NCI-H82 treated with DMSO at 0.1 percent for 48 hours (cell line): Measurements from ENCODE around the gene HSPB2.
"Not testable (repeated sequence)": the region's sequence is repeated elsewhere in the genome, so short reads cannot be mapped to it uniquely, and the experiment has no call there.

Source experiments
- DNase-seq: peaks from one replicate; lab custom pipeline; 2025; ENCODE audit not compliant: unreplicated experiment; lab: John Stamatoyannopoulos, UW

Gene HSPB2, protein sequence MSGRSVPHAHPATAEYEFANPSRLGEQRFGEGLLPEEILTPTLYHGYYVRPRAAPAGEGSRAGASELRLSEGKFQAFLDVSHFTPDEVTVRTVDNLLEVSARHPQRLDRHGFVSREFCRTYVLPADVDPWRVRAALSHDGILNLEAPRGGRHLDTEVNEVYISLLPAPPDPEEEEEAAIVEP

DNA sequence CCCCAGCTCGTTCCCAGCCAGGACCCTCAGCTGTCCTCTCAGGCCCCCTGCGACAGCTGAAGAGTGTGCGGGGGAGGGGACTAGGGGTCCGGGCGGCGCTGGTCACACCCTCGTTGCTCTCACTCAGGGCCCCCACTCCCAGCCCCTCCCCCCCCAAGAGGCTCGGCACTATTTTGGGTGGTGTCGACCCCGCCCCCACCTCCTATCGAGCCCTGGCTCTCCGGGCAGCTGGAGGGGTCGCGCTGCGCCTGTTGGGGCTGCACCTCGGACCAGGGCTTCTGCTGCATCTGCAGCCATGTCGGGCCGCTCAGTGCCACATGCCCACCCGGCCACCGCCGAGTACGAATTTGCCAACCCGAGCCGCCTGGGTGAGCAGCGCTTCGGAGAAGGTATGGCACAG, at the start of gene HSPB2:
Gene HSPB2, plus strand, starts transcription at position 200 of the 400 bp plus-strand sequence. Its CDS starts 96 bp downstream, at position 296.
- DNase-seq, result no peak

DNA sequence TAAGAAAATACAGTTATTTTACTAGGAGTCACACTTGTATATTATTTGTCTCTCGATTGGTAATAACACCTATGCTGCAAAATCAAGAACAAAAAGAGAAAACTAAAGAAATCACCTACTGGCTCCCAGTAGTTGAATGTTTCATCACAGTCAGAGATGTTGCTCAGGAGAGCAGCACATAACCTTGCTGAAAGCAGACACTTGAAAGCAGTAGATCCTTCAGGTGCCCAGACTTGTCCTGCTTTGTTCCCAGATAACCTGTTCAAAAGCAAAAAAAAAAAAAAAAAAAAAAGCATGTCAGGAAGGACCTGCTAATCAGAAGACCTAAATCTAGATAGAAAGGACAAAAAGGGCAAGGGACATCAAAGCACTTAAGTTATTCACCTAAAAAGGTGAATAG, 42.4 kb upstream of the HSPB2 start:
- DNase-seq, result no peak

DNA sequence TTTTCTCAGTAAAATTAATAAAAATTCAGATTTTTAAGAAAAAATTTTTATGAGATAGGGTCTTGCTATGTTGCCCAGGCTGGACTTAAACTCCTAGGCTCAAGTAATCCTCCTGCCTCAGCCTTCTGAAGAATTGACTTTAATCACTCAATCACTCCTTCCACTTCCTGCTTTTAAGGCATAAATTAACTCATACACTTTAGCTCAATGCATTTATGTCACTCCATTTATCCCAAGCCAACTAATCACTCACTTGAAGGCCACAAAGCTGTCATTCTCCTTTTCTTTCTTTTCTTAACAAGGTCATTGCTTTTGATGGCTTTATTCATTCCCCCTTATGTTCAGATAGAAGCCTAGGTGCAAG, 42.0 kb upstream of the HSPB2 start:
- DNase-seq, result no peak

DNA sequence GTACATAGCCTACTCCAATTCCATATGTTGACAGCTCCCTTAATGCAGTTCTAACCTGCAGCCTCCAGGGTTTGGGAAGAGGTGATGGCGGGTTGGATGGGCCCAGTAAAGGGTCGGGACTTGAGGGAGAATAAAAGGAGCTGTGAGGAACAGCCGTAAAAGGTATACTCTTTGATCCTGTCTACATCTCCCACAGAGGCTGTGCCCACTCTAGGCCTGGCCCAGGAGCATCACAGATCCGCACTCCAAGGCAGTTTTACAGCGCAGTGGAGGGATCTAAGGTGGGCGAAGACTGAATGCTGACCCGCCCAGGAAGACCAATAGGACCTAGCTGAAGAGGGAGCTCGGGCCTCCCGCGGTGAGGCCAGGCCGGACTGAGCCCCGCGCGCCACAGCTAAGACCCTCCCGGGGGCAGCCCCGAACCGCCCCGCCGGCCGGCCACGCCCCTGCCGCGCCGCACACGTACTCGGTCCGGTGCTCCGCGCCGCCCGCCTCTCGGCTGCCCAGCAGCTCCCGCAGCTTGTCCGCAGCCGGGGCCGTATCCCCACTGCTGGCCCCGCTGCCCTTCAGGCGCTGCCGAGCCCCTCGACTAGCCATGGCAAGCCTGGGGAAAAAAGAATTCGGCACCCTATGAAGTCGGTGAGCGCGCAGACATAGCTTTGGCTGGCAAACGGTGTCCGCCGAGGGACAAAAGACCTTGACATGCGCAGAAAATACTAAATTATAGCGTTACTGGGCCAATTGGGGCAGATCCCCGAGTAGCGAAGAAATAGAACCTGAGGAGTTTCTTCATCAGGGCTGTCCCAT, 41.4 kb upstream of the HSPB2 start, which contains the start of gene ALG9:
Gene ALG9, minus strand, starts transcription at position 696 of the 807 bp plus-strand sequence. Its CDS starts 99 bp downstream, at position 597.
- peak; percentile 59 for DNase-seq

DNA sequence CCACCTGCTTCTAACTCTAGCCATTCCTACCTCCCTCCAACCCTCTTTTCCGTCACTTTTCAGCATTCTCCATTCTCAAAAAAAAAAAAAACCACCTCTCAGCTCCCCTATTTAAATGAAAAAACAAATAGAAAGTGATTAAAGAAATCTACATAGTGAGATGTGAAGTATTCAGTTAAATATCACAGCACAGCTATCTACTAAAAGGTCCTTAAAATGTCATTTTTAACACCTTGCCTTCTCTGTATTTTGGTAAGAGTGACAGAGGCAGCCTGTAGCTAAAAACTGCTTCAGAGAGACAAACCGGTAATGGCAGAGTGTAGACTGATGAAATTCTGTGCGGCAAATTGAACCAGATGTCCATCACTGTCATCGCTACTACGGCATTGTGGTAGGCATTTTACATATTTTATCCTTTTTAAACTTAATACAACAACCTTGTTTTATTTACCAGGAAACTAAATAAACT, 40.8 kb upstream of the HSPB2 start:
- no peak for DNase-seq

DNA sequence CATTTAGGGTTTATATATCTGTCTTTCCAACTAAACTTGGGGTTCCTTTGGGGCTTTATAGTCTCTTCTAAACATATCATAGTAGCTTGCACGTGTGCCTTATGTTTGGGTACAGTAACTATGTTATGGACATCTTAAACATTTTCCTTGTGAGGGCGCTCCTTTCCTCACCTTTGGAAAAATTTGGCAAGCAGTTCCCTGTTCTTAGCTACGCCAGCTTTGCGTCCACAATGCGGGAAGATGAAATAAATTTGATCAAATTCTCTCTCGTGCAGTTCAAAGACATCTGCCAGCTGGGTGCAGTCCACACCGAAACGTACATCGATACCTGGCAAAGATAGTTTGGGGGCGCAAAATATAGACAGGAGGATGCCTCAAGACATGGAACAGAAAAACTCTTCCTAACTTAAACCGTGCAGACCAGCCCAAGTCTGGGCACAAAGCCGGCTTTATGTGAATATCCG, 34.1 kb upstream of the HSPB2 start:
- no peak for DNase-seq

DNA sequence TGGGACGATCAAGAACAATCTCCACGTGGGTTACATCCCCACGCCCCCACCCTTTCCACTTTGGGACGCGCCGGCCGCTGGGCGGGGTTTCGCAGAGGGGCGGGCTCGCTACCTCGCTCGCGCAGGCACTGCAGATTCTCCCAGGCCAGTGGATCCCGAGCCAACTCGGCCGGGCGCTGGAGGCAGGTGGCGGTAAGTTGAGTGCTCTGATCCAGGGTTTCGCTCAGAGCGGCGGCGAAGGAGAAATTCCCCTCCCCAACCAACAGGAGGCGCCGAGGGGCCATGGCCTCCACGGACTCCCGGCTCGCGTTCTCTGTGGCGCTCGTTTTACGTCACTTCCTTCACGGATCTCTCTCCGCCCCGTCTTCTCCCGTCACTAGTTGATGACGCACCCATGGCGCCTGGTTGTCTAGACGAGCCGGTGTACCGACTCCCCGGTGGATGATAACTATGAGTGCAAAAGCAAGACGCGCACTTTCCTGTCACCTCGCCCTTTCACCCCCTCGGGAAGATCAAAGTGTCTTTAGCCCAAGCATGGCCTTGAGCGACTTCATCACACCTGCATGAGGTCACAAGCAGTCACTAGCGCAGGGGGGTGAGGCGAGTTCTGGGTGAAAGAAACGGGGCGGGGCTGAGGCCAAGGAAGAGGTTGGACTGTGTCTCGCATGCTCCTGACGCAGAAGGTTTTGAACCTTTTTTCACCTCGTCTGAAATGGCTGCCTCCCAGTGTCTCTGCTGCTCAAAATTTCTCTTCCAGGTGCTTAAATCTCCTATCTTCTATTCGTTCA, 33.5 kb upstream of the HSPB2 start, which contains the start of the genes CFAP68 and FDXACB1:
Gene CFAP68, plus strand, starts transcription at position 693 of the 788 bp plus-strand sequence. Its CDS starts 20 bp downstream, at position 713.
Gene FDXACB1, minus strand, starts transcription at position 317 of the 788 bp plus-strand sequence. Its CDS starts 33 bp downstream, at position 284.
- DNase-seq, result peak; percentile 95

DNA sequence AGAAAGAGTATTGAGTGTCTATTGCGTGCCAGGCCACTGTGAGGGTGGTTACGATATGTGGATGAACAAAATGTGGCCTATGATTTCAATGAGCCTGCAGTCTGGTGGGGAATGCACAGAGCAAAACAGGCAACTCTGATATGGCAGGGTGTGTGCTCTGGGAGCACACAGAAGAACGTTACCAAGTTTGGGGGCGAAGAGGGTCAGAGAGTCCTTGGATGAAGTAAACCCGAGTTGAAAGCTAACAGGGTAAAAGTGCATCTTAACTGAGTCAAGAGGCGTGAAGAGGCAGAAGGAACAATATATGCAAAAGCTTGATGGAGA, 32.9 kb upstream of the HSPB2 start:
- DNase-seq, result no peak

DNA sequence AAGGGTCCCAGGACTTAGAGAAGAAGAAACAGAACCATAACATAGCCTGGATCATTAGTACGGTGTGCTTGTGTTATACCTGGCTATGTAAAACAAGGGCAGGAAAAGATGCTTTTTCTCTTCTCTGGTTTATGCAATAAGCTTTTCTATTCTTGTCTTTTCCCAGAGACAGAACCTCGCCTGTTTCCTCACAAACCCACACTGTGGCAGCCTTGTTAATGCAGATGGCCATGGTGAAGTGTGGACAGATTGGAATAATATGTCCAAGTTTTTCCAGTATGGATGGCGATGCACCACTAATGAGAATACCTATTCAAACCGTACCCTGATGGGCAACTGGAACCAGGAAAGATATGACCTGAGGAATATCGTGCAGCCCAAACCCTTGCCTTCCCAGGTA, 30.3 kb upstream of the HSPB2 start:
- no peak for DNase-seq

DNA sequence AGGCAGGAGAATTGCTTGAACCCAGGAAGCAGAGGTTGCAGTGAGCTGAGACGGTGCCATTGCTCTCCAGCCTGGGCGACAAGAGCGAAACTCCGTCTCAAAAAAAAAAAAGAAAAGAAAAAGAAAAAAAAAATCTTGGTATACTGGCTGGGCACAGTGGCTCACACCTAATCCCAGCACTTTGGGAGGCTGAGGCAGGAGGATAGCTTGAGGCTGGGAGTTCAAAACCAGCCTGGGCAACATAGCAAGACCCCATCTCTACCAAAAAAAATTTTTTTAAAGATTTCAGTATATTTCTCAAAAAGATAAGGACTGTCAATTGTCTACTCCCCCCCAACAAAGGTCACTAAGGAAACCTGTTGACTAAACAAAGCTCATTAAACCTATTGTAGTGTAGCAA, 27.5 kb upstream of the HSPB2 start:
- DNase-seq, result not testable (repeated sequence)

DNA sequence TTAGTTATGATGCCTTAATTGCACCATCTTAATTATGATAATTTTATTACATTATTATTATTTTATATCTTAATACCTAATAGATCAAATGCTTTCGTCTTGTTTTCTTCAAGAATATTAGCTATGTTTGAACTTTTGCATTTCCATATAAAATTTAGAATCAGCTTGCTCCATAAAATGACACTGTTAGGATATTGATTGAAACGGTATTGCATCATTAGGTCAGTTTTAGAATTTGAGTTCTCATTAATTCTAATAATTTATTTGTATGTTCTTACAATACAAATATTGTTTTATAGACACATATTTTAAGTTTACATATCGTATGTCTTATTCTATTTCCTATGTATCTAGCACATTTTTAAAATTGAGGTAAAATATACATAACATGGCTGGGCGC, 26.5 kb upstream of the HSPB2 start:
- no peak for DNase-seq

DNA sequence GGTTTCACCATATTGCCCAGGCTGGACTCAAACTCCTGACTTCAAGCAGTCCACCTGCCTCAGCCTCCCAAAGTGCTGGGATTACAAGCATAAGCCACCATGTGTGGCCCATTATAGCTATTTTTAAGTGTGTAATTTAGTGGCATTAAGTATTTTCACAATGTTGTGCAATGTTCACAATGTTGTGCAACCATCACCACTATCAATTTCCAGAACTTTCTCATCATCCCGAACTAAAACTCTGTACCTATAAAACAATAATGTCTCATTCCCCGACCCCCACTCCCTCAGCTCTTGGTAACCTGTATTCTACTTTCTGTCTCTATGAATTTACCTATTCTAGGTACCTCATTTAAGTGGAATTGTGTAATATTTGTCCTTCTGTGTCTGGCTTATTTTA, 25.7 kb upstream of the HSPB2 start:
- no peak for DNase-seq

DNA sequence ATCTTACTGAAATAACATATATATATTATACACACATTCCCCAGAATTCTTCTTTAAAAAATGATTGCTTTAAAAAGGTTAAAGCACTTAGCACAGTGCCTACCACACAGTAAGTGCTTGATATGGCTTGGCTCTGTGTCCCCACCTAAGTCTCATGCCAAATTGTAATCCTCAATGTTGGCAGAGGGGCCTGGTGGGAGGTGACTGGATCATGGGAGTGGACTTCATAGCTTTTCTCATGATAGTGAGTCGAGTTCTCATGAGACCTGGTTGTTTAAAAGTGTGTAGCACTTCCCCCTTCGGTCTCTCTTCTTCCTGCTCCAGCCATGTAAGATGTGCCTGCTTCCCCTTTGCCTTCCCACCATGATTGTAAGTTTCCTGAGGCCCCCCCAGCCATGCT, 7.1 kb upstream of the HSPB2 start:
- DNase-seq, result no peak

DNA sequence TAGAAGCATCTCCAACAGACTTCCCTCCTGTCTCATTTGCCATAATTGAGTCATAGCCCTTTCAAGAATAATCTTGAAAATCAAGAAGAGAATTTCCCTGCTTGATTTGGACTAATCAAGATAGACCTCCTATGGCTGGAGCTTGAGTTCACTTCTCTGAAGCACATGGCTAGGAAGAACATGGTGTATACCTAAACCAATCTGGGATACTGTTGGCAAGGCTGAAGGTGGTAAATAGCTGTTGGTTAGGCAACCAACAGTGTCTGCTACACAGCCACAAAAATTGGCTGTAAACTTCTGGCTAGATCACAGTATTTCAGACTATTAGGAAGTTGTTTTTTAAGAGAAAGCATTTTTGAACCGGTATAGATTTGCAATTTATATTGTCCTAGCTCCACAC, 5.9 kb upstream of the HSPB2 start:
- no peak for DNase-seq

DNA sequence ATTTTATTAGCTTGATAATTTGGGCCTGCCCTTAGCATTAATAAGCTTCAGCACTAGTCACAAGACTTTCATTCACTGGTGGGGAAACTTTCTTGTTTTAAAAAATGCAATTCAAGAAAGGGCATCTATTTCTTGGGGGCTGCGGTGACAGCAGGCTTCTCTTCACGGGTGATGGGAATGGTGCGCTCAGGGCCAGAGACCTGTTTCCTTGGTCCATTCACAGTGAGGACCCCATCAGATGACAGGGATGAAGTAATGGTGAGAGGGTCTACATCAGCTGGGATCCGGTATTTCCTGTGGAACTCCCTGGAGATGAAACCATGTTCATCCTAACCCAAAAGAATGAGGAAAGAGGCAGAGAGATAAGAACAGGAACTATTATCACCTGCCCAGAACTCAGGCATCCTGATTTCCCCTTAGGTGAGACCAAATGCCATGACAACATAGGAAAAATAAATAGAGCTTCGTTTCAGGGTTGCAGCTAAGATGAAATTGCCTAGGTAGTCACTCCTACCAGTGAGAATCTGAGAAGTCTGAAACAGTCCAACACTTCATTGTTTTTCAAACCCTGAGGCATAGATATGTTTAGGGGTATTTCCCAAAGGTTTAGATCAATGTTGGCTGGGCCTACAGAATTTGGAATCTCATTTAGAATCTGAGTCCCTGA, 3.8 kb upstream of the HSPB2 start:
- DNase-seq, result no peak

DNA sequence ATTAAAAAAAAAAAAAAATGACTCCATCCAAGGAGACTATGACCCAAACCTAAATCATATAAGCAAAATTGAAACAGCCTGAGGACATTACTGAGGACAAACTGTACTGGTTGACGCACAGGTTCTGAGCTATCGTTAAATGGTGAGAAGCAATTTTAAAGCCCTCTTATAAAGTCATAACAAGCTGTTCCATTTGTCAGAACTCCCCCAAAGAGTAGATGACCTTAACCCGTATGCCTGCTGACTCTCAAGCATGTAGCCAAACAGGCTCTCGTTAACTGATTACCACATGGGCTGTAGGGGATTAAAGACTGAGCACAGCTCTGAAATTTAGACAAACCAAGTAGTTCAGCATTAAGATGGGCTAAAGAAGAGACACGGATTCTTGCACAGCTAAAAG, 3.2 kb upstream of the HSPB2 start:
- DNase-seq, result no peak

DNA sequence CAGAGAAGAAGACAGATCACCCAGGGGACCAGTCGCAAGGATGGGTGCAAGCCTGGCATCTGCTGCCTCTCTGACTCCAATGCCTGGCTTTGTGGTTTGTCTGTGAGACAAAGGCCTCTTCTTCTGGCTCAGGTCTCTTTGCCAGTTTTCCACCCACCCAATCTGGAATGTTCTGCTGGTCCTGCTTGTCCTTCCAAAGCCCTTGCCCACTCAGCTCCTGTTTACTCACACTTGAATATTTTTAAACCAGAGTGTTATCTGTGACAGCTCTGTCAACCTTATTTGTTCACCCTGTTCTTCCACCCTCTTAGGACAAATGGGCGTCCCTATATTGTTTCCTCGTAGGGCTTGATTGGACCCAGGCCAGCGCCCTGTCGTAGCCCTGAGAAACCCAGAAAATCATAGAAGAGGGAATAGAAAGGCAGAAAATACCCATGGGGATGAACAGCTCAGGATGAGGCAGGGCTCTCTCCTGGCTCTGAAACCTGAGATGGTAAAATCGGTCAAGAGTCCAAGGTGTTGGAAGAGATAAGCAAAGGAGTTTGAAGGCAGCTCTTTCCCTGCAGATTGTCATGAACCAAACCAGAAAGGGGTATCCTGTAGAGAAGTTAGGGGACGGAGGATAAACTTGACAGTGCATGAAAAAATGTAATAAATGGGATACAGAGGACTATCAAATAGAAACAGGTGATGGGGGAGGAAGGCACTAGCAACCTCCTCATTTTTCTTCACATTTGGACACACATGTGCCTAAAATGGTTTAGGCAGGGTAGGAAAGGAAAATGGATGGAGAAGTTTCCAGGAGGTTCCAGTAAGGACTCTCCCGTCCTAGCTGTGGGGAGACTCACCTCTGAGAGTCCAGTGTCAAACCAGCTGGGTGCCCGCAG, 1.6 kb upstream of the HSPB2 start:
- no peak for DNase-seq

DNA sequence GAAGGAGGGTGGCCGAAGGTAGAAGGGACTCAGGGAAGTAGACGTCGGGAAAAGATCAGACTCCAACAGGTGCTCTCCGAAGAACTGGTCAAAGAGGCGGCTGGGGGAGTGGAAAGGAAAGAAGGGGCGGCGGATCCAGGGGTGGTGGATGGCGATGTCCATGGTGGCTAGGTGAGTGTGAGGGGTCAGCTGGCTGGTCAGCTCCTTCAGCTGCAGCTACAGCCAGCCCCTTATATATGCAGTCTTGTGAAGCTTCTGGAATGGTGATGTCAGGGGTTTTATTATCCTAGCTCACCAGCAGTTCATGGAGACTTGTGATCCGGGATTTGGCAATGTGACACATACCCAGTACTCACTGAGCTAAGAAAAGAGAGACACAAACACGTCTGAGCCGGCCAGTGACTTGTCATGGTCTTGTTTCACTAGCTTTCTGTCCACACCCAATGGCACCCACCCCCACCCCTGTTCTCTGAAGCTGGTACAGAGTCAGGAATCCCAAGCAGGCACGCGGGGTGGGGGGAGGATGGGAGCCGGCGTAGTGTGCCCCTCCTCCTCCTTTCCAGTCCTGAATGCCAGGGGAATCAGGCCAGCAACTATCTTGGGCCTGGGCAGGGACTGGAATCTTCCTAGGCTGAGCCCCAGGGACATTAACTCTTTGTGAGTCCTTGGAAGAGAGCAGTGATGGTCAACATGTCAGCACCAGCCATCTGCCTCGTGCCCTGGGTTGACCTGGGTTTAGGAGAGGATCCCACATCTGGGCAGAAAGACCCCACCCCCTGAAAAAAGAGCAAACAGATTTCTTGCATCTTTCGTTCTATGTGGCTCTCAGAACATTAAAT, 752 bp upstream of the HSPB2 start, which contains the start of gene CRYAB:
Gene CRYAB, minus strand, starts transcription at position 208 of the 839 bp plus-strand sequence. Its CDS starts 46 bp downstream, at position 162.
- no peak for DNase-seq
